ENCODE results near the gene SLC26A5.

Gene SLC26A5

GRCh38 chr7:103398483-103399127 is 47.4 kb downstream of the SLC26A5 start:
- DNase-seq, result no peak

GRCh38 chr7:103396471-103396870 is 49.5 kb downstream of the SLC26A5 start:
- DNase-seq, result no peak

- DNase-seq, result no peak
Measured at GRCh38 chr7:103395071-103395470, 50.9 kb downstream of the SLC26A5 start.

DNA sequence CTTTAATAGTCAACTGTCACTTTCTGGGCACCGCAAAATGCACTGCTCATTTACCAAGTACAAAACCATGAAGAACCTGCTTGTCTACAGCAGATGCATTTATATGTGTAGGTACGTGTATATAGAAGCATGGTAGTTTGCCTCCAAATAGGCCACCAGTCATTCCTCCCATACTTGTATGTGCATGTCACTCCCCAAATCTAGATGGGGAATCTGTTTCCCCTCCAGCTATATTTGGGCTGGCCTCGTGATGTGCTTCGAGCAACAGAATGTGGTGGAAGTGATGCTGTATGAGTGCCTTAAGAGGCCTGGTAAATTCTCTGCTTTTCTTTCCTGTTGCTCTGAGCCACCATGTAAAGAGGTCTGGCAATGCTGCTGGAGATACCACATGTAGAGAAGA is 51.4 kb downstream of the SLC26A5 start:
- peak; percentile 69 for DNase-seq

- DNase-seq, result no peak
Measured at GRCh38 chr7:103391976-103392375, 54.0 kb downstream of the SLC26A5 start.

GRCh38 chr7:103391150-103391549 is 54.9 kb downstream of the SLC26A5 start:
- no peak for DNase-seq

DNA sequence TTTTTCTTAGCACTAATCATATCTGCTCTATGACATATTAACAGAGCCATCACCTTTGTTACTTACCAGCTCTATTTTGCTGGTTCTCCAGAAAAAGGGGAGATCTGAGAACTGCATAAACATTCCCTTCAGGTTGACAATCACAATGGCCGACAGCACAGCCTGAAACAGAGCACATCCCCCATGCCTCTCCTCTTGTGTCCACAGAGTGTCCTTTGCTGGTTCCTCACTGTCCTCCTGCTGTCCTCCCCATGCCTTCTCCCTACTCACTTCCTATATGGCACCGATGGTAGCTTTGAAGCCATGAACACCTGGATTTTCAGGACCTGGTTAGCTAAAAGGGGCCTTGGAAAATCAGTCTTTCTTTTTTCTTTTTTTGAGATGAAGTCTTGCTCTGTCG is 56.7 kb downstream of the SLC26A5 start:
- DNase-seq, result no peak

- DNase-seq, result no peak
Measured at GRCh38 chr7:103388469-103389140, 57.4 kb downstream of the SLC26A5 start.

GRCh38 chr7:103387242-103387641 is 58.8 kb downstream of the SLC26A5 start:
- no peak for DNase-seq

GRCh38 chr7:103382032-103382402 is 64.0 kb downstream of the SLC26A5 start:
- no peak for DNase-seq

- no peak for DNase-seq
Measured at GRCh38 chr7:103381280-103382031, 64.6 kb downstream of the SLC26A5 start.

DNA sequence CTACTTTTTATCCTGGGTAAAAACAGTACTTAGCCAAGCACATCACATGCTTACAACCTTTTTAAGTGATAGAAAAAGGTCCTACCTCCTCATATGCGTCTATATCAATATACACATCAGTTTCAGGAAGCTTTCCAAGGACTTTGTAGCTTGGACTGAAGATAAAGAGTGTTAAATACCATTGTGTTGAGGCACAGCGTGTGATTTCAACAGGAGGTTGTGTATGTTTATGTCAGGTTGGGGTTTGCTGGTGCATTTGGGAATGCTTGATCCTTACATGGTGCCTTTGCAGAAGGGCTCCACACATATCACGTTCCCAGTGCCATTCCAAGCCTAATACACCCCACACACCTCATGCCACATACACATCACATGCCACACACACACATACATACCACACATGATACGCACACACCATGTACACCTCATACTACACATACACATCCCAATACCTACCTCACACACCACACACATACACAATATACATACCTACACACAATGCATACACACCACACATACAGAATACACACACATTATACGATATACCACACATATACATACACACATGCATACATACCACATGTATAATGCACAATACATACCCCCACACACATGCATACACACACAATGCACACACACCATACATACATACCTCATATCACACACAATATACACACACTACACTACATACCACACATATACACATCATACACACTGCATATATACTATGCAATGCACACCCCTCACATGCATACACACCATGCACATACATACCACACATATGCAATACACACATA is 65.4 kb downstream of the SLC26A5 start:
- DNase-seq, result no peak

GRCh38 chr7:103379270-103379975 is 66.6 kb downstream of the SLC26A5 start:
- no peak for DNase-seq

- no peak for DNase-seq
Measured at GRCh38 chr7:103373866-103374643, 72.0 kb downstream of the SLC26A5 start.

DNA sequence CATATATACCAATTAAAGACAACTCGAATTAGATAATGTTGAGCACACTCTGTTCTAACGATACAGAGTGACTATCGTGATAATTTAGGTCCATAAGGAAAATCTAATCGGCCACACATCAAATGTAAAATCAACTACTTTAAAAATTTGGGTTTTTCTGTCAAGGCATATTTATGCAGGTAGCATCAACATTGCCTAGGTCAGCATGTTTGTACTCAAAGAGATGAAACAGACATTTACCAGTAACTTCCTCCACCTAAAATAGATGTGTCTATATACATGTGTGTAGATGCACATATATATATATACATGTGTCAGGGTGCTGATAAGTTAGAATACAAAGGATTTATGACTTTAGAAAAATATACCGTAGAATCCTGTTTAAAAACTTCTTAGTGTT is 76.6 kb downstream of the SLC26A5 start:
- DNase-seq, result no peak

DNA sequence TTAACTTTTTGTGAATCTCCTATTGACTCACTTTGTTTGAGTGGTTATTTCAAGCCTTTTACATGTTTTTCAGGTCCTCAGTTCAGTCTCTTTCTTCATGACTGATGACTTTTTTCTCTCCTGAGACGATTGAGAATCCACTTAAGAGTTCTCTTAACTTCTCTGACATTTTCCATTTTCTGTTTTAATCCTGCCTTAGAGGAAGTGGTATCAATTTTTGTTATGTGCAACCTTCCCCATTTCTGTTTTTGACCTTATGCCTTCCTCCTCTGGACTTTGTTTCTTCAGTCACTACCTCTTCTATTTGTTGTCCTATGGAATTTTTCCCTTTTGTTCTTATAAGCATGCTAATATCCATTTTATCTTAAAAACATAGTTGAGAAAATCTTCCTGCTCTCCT is 96.2 kb downstream of the SLC26A5 start:
- no peak for DNase-seq

DNA sequence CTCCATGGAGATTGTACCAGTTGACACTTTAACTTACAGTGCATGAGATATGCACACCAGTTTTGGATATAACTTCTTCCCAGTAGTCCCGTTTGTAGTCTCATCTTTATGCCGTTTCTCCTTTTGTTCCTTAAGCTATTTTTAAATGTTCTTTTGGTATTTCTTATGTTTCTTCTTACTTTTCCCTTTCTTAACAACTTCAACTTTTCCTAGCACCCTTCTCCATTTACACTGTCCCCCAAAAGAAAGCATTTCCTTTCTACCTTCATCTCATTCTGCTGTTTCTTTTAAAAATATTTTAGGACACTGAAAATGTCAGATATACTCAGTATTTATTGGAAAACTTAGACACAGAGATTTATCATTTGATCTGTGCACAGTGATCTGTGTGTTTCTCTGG is 97.0 kb downstream of the SLC26A5 start:
- DNase-seq, result no peak

DNA sequence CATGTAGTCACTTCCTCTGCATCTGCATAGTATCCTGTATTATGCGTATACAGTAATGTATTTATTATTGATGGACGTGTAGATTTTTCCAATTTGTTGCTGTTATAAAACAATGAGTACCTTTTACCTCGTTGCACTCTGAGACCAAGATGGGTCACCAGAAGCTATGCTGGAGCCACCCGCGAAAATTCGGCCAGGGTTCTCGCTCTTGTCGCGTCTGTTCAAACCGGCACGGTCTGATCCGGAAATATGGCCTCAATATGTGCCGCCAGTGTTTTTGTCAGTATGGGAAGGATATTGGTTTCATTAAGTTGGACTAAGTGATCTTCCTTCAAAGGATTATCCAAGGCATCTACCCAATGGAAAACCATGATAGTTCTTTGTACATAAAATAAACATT is 97.6 kb downstream of the SLC26A5 start:
- DNase-seq, result no peak

GRCh38 chr7:103347507-103348267 is 98.3 kb downstream of the SLC26A5 start, which contains the start of gene PSMC2:
Gene PSMC2, plus strand, starts transcription at chr7:103347643. Its CDS starts 69 bp downstream, at chr7:103347712.
- peak; percentile 91 for DNase-seq

DNA sequence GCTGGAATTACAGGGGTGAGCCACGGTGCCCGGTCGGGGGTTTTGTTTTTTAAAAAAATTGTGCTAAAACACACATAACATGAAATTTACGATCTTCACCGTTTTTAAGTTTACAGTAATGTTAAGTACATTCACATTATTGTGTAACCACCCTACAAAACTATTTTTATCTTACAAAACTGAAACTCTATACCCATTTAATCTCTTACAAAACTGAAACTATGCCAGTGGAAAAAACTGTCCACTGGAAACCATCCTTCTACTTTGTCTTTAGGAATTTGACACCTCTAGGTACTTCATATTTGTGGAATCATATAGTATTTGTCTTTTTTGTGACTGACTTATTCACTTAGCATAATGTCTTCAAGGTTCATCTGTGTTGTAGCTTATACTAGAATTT is 99.6 kb downstream of the SLC26A5 start:
- no peak for DNase-seq
